NCI-H446 treated with DMSO at 0.1 percent for 48 hours (cell line): ENCODE measurements around the gene FHIT.

Experiments
- DNase-seq: peaks from one replicate; lab custom pipeline; 2025; lab: John Stamatoyannopoulos, UW

The FHIT gene

GRCh38 chr3:59710554-59710953 lies 1540.7 kb downstream of the FHIT start:
- no peak for DNase-seq

- DNase-seq = no peak
Measured at GRCh38 chr3:59709702-59710553, 1541.3 kb downstream of the FHIT start.

- DNase-seq = no peak
Measured at GRCh38 chr3:59708202-59708601, 1543.0 kb downstream of the FHIT start.

- no peak for DNase-seq
Measured at GRCh38 chr3:59704292-59704691, 1547.0 kb downstream of the FHIT start.

GRCh38 chr3:59699648-59700320 lies 1551.5 kb downstream of the FHIT start:
- DNase-seq = no peak
